SK-N-SH treated with all-trans-retinoic acid at 6 μM for 48 hours (cell line): Measurements from ENCODE around the gene GID8.

Experiments
- ATAC-seq: fragments of 200-7000 bp; cut with Tn5 transposase; 3 replicates; pipeline ENCODE4 v1.9.1; 2020; ENCODE audit warnings: mild to moderate bottlenecking, moderate library complexity
- ARNTL ChIP-seq: fragments of 450-650 bp; formaldehyde crosslinking; IDR thresholded peaks from 2 replicates; pipeline ENCODE4 v1.5.0; 2020; ENCODE audit warnings: low read depth, mild to moderate bottlenecking, moderate library complexity, borderline replicate concordance
- BACH2 ChIP-seq: fragments of 250-450 bp; sonication (Bioruptor Pico); IDR thresholded peaks from 2 replicates; pipeline ENCODE4 v1.9.0; 2021; ENCODE audit warnings: mild to moderate bottlenecking, borderline replicate concordance
- CSDC2 ChIP-seq: fragments of 250-450 bp; sonication (Bioruptor Pico); IDR thresholded peaks from 2 replicates; pipeline ENCODE4 v1.5.0; 2020; ENCODE audit warnings: mild to moderate bottlenecking, moderate library complexity
- ESRRG ChIP-seq: fragments of 250-450 bp; sonication (Bioruptor Pico); IDR thresholded peaks from 2 replicates; pipeline ENCODE4 v1.6.1; 2021; ENCODE audit warnings: mild to moderate bottlenecking
- GLIS3 ChIP-seq: fragments of 250-450 bp; sonication (Bioruptor Pico); IDR thresholded peaks from 2 replicates; pipeline ENCODE4 v1.5.0; 2020; ENCODE audit warnings: mild to moderate bottlenecking, moderate library complexity
- PATZ1 ChIP-seq: fragments of 250-450 bp; sonication (Bioruptor Pico); IDR thresholded peaks from 2 replicates; pipeline ENCODE4 v1.8.0; 2020; ENCODE audit warnings: mild to moderate bottlenecking, moderate library complexity, borderline replicate concordance
- POU6F1 ChIP-seq: fragments of 250-450 bp; sonication (Bioruptor Pico); IDR thresholded peaks from 2 replicates; pipeline ENCODE4 v1.8.0; 2021; ENCODE audit warnings: low read depth, mild to moderate bottlenecking, moderate library complexity, borderline replicate concordance
- PPARA ChIP-seq: fragments of 250-450 bp; sonication (Bioruptor Pico); IDR thresholded peaks from 2 replicates; pipeline ENCODE4 v1.5.0; 2020; ENCODE audit warnings: mild to moderate bottlenecking, borderline replicate concordance
- RARB ChIP-seq: fragments of 250-450 bp; sonication (Bioruptor Pico); IDR thresholded peaks from 2 replicates; pipeline ENCODE4 v1.8.0; 2021; ENCODE audit warnings: mild to moderate bottlenecking, moderate library complexity
- SNAI2 ChIP-seq: fragments of 250-450 bp; sonication (Bioruptor Pico); IDR thresholded peaks from 2 replicates; pipeline ENCODE4 v1.5.0; 2020; ENCODE audit warnings: mild to moderate bottlenecking, moderate library complexity
- TCF4 ChIP-seq: fragments of 250-450 bp; sonication (Bioruptor Pico); IDR thresholded peaks from 2 replicates; pipeline ENCODE4 v1.8.0; 2021; ENCODE audit warnings: mild to moderate bottlenecking, moderate library complexity, borderline replicate concordance
- TOX ChIP-seq: fragments of 250-450 bp; sonication (Bioruptor Pico); IDR thresholded peaks from 2 replicates; pipeline ENCODE4 v1.8.0; 2021; ENCODE audit warnings: mild to moderate bottlenecking, moderate library complexity, borderline replicate concordance
- ZC3H10 ChIP-seq: fragments of 250-450 bp; sonication (Bioruptor Pico); IDR thresholded peaks from 2 replicates; pipeline ENCODE4 v1.5.1; 2021; ENCODE audit warnings: mild to moderate bottlenecking, moderate library complexity
- ZFP3 ChIP-seq: fragments of 250-450 bp; sonication (Bioruptor Pico); IDR thresholded peaks from 2 replicates; pipeline ENCODE4 v1.5.0; 2020; ENCODE audit warnings: mild to moderate bottlenecking, moderate library complexity
- ZFP30 ChIP-seq: fragments of 450-650 bp; formaldehyde crosslinking; IDR thresholded peaks from 2 replicates; pipeline ENCODE4 v1.5.0; 2022; ENCODE audit warnings: mild to moderate bottlenecking, moderate library complexity
- ZNF565 ChIP-seq: fragments of 450-650 bp; formaldehyde crosslinking; conservative IDR thresholded peaks from 2 replicates; pipeline ENCODE4 v1.5.0; 2020; ENCODE audit warnings: low read depth, mild to moderate bottlenecking, moderate library complexity
- ZNF70 ChIP-seq: fragments of 450-650 bp; formaldehyde crosslinking; IDR thresholded peaks from 2 replicates; pipeline ENCODE4 v1.5.0; 2020; ENCODE audit warnings: mild to moderate bottlenecking, moderate library complexity
- ZNF8 ChIP-seq: fragments of 450-650 bp; formaldehyde crosslinking; IDR thresholded peaks from 2 replicates; pipeline ENCODE4 v1.5.0; 2020; ENCODE audit warnings: mild to moderate bottlenecking, moderate library complexity
- TF ChIP-seq, protein P1 (sequence below): fragments of 250-450 bp; sonication (Bioruptor Pico); IDR thresholded peaks from 2 replicates; pipeline ENCODE4 v1.5.1; 2021; ENCODE audit warnings: mild to moderate bottlenecking, moderate library complexity
- TF ChIP-seq, protein P2 (sequence below): fragments of 250-450 bp; sonication (Bioruptor Pico); IDR thresholded peaks from 2 replicates; pipeline ENCODE4 v1.5.0; 2020; ENCODE audit warnings: mild to moderate bottlenecking, moderate library complexity

The GID8 gene

GRCh38 chr20:62975251-62975760, 37.4 kb downstream of the GID8 start:
- no peak for ATAC-seq
- TF ChIP-seq GLIS3 (CRISPR knock-in tag), result no peak
- TF ChIP-seq POU6F1 (CRISPR knock-in tag), result no peak
- TF ChIP-seq ZFP3 (CRISPR knock-in tag), result no peak
- no peak for TF ChIP-seq ZNF70 (CRISPR knock-in tag)
- TF ChIP-seq PATZ1 (CRISPR knock-in tag), result no peak
- TF ChIP-seq ZC3H10 (CRISPR knock-in tag), result no peak
- no peak for TF ChIP-seq PPARA (CRISPR knock-in tag)
- TF ChIP-seq ZNF565, result no peak

DNA sequence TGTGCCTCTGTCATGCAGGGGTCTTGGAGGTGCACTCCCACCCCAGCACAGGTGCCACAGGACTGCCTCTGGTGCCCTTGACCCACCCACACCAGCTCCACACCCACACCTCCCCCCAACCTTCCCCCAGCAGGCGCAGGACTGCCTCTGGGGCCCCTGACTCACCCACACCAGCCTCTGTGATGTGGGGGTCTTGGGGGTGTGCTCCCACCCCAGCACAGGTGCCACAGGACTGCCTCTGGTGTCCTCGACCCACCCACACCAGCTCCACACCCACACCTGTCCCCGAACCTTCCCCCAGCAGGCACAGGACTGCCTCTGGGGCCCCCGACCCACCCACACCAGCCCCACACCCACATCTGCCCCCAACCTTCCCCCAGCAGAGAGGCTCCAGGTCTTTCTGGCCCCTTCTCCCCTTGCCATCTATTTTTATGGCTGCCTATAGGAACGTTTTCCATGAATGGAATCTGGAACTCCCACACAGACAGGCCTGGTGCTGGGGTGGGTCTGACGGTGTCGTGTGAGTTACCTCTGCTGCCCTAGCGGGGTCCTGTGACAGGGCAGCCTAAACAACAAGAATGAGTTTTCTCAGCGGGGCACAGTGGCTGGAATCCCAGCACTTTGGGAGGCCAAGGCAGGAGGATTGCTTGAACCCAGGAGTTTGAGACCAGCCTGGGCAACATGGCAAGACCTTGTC, 38.0 kb downstream of the GID8 start:
- ATAC-seq, result no peak
- TF ChIP-seq ZNF8 (CRISPR knock-in tag), result no peak
- no peak for TF ChIP-seq POU6F1 (CRISPR knock-in tag)
- TF ChIP-seq, protein P1, sequence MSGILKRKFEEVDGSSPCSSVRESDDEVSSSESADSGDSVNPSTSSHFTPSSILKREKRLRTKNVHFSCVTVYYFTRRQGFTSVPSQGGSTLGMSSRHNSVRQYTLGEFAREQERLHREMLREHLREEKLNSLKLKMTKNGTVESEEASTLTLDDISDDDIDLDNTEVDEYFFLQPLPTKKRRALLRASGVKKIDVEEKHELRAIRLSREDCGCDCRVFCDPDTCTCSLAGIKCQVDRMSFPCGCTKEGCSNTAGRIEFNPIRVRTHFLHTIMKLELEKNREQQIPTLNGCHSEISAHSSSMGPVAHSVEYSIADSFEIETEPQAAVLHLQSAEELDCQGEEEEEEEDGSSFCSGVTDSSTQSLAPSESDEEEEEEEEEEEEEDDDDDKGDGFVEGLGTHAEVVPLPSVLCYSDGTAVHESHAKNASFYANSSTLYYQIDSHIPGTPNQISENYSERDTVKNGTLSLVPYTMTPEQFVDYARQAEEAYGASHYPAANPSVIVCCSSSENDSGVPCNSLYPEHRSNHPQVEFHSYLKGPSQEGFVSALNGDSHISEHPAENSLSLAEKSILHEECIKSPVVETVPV, result no peak
- TF ChIP-seq TCF4, result no peak
- TF ChIP-seq ZNF70 (CRISPR knock-in tag), result no peak
- no peak for TF ChIP-seq ZC3H10 (CRISPR knock-in tag)
- TF ChIP-seq RARB (CRISPR knock-in tag), result no peak
- TF ChIP-seq ZFP3 (CRISPR knock-in tag), result no peak
- no peak for TF ChIP-seq ZFP30 (CRISPR knock-in tag)
- no peak for TF ChIP-seq ARNTL (CRISPR knock-in tag)
- no peak for TF ChIP-seq SNAI2 (CRISPR knock-in tag)
- TF ChIP-seq, protein P2, sequence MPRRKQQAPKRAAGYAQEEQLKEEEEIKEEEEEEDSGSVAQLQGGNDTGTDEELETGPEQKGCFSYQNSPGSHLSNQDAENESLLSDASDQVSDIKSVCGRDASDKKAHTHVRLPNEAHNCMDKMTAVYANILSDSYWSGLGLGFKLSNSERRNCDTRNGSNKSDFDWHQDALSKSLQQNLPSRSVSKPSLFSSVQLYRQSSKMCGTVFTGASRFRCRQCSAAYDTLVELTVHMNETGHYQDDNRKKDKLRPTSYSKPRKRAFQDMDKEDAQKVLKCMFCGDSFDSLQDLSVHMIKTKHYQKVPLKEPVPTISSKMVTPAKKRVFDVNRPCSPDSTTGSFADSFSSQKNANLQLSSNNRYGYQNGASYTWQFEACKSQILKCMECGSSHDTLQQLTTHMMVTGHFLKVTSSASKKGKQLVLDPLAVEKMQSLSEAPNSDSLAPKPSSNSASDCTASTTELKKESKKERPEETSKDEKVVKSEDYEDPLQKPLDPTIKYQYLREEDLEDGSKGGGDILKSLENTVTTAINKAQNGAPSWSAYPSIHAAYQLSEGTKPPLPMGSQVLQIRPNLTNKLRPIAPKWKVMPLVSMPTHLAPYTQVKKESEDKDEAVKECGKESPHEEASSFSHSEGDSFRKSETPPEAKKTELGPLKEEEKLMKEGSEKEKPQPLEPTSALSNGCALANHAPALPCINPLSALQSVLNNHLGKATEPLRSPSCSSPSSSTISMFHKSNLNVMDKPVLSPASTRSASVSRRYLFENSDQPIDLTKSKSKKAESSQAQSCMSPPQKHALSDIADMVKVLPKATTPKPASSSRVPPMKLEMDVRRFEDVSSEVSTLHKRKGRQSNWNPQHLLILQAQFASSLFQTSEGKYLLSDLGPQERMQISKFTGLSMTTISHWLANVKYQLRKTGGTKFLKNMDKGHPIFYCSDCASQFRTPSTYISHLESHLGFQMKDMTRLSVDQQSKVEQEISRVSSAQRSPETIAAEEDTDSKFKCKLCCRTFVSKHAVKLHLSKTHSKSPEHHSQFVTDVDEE (CRISPR knock-in tag), result no peak
- no peak for TF ChIP-seq CSDC2 (CRISPR knock-in tag)
- TF ChIP-seq ESRRG (CRISPR knock-in tag), result no peak
- no peak for TF ChIP-seq BACH2
- TF ChIP-seq GLIS3 (CRISPR knock-in tag), result no peak
- no peak for TF ChIP-seq TOX (CRISPR knock-in tag)
- TF ChIP-seq PATZ1 (CRISPR knock-in tag), result no peak
